Measurements from ENCODE around the gene KCNQ2. TPM values are rescaled to one million over a fixed set of nuclear protein-coding genes. Genes with fewer than 3 reads are reported as not detected.
A peak's percentile ranks its signal among the peaks of the same experiment; 100 is the strongest.

The KCNQ2 gene
- total and polyA plus RNA-seq, 2 experiments from 2014 or later = 68.5 to 92.4 TPM

DNA sequence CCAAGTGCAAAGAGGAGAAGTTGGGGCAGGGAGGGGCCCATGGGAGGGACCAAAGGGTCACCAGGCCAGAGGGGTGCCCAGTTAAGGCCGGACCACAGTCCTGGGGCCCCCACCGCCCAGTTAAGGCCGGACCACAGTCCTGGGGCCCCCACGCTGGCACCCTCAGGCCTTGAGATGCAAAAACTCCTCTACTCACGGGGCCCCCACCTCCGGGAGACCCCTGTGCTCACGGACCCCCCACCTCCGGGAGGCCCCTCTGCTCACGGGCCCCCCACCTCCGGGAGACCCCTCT lies 16.9 kb downstream of the KCNQ2 start:
- no peaks in the 10 kb centered on the region for H3K36me3 Mint-ChIP-seq (ENCODE audit: low read depth)
- Histone ChIP-seq H3K4me2 (0 out of 2 replicates have a peak overlapping the region, but pooled peaks have one; percentile 32), H3K27me3 (ENCODE audit: insufficient read depth) (no peaks in the 10 kb centered on the region), H3K4me3 (no peak overlapping the region), H4K20me1 (replicated peaks; ENCODE audit: insufficient read depth) (peaks cover 16% of the 10 kb centered on the region), H2AFZ (no peak overlapping the region), H3K9me2 (ENCODE audit: insufficient read depth) (no peaks in the 10 kb centered on the region), H3K4me1 (ENCODE audit: insufficient read depth) (peaks cover 13% of the 10 kb centered on the region; the same call in 1 of the 2 replicates), H3F3A (replicated peaks; ENCODE audit: low read depth) (no peaks in the 10 kb centered on the region; the same call in 1 of the 2 replicates), H3K79me2 (replicated peaks; ENCODE audit: insufficient read depth) (peaks cover 65% of the 10 kb centered on the region), H3K27ac (ENCODE audit: low read depth) (no peak overlapping the region), H3K36me3 (ENCODE audit: insufficient read depth) (no peaks in the 10 kb centered on the region)
- no peak for TF ChIP-seq POLR2AphosphoS5 (IDR thresholded peaks at IDR 0.05; ENCODE audit: low read depth)
- no peak for TF ChIP-seq CREB1 (CRISPR knock-in tag; IDR thresholded peaks at IDR 0.05; ENCODE audit: low read depth)
- no peak for TF ChIP-seq CTCF (conservative IDR thresholded peaks at IDR 0.05; ENCODE audit: low read depth in 2 of 2)
- no peak overlapping the region for H3K27ac Mint-ChIP-seq
- H3K9me3 Mint-ChIP-seq = no peaks in the 10 kb centered on the region; the same call in 2 of the 3 replicates
- DNase-seq (ENCODE audit: low spot score) = no peak
- H3K4me1 Mint-ChIP-seq = peaks cover 33% of the 10 kb centered on the region
- no peak overlapping the region for H3K4me3 Mint-ChIP-seq
- no peak for ATAC-seq
- peaks cover 20% of the 10 kb centered on the region for H3K27me3 Mint-ChIP-seq (ENCODE audit: insufficient read depth, low read depth, poor library complexity)

GRCh38 chr20:63454731-63455567 lies 17.5 kb downstream of the KCNQ2 start:
- peak overlapping the region; percentile 24; the same call in 2 of the 3 replicates for H3K4me3 Mint-ChIP-seq
- TF ChIP-seq JUNB (IDR thresholded peaks at IDR 0.05; ENCODE audit: unreplicated experiment) (no peak), CREB1 (CRISPR knock-in tag; IDR thresholded peaks at IDR 0.05; ENCODE audit: low read depth) (no peak), STAT1 (IDR thresholded peaks at IDR 0.05; ENCODE audit: unreplicated experiment) (no peak), ZNF462 (CRISPR knock-in tag; IDR thresholded peaks at IDR 0.05) (no peak), ZNF114 (CRISPR knock-in tag; IDR thresholded peaks at IDR 0.05) (no peak), EZH2 (IDR thresholded peaks at IDR 0.05; ENCODE audit: low read depth, unreplicated experiment) (no peak)
- TF ChIP-seq, protein P1, sequence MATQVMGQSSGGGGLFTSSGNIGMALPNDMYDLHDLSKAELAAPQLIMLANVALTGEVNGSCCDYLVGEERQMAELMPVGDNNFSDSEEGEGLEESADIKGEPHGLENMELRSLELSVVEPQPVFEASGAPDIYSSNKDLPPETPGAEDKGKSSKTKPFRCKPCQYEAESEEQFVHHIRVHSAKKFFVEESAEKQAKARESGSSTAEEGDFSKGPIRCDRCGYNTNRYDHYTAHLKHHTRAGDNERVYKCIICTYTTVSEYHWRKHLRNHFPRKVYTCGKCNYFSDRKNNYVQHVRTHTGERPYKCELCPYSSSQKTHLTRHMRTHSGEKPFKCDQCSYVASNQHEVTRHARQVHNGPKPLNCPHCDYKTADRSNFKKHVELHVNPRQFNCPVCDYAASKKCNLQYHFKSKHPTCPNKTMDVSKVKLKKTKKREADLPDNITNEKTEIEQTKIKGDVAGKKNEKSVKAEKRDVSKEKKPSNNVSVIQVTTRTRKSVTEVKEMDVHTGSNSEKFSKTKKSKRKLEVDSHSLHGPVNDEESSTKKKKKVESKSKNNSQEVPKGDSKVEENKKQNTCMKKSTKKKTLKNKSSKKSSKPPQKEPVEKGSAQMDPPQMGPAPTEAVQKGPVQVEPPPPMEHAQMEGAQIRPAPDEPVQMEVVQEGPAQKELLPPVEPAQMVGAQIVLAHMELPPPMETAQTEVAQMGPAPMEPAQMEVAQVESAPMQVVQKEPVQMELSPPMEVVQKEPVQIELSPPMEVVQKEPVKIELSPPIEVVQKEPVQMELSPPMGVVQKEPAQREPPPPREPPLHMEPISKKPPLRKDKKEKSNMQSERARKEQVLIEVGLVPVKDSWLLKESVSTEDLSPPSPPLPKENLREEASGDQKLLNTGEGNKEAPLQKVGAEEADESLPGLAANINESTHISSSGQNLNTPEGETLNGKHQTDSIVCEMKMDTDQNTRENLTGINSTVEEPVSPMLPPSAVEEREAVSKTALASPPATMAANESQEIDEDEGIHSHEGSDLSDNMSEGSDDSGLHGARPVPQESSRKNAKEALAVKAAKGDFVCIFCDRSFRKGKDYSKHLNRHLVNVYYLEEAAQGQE (IDR thresholded peaks at IDR 0.05; ENCODE audit: unreplicated experiment) = no peak

More at GRCh38 chr20:63454731-63455567, 17.5 kb downstream of the KCNQ2 start:
- Histone ChIP-seq H3K36me3 (ENCODE audit: insufficient read depth) (no peaks in the 10 kb centered on the region), H3K27ac (ENCODE audit: low read depth) (peak overlapping the region; percentile 69; the same call in 1 of the 2 replicates), H3K27me3 (ENCODE audit: insufficient read depth) (no peaks in the 10 kb centered on the region), H3K4me1 (ENCODE audit: insufficient read depth) (peaks cover 13% of the 10 kb centered on the region; the same call in 1 of the 2 replicates), H3K4me3 (no peak overlapping the region), H2AFZ (no peak overlapping the region), H3K4me2 (peak overlapping the region; percentile 32; the same call in 1 of the 2 replicates), H4K20me1 (replicated peaks; ENCODE audit: insufficient read depth) (peaks cover 11% of the 10 kb centered on the region; the same call in 1 of the 2 replicates), H3K9me2 (ENCODE audit: insufficient read depth) (no peaks in the 10 kb centered on the region), H3F3A (replicated peaks; ENCODE audit: low read depth) (no peaks in the 10 kb centered on the region; the same call in 1 of the 2 replicates), H3K79me2 (replicated peaks; ENCODE audit: insufficient read depth) (peaks cover 60% of the 10 kb centered on the region)
- peaks cover 33% of the 10 kb centered on the region for H3K4me1 Mint-ChIP-seq
- H3K27me3 Mint-ChIP-seq (ENCODE audit: insufficient read depth, low read depth, poor library complexity) = peaks cover 20% of the 10 kb centered on the region
- DNase-seq (ENCODE audit: low spot score) (no peak), ATAC-seq (peak; percentile 7; the same call in 2 of the 3 replicates)
- peak overlapping the region; percentile 23; the same call in 1 of the 2 replicates for H3K27ac Mint-ChIP-seq
- H3K9me3 Mint-ChIP-seq = no peaks in the 10 kb centered on the region
- no peaks in the 10 kb centered on the region for H3K36me3 Mint-ChIP-seq (ENCODE audit: low read depth)

All from GM23338 (cell line).